Gastroesophageal sphincter (tissue), 3 donors: ENCODE results near the gene EXOC4.

Experiments used
- EP300 ChIP-seq: sonication (generic); formaldehyde crosslinking; IDR thresholded peaks from one replicate; pipeline ENCODE4 v1.6.1; 2017; ENCODE audit warnings: antibody characterized with exemption, mild to moderate bottlenecking
- POLR2A ChIP-seq, 2 donors: fragments of 450-650 bp; IDR thresholded peaks; one replicate each; pipeline ENCODE4 v1.6.1; 2017; ENCODE audit warnings: antibody characterized with exemption in 2 of 2, mild to moderate bottlenecking in 2 of 2, moderate library complexity in 1 of 2
- TF ChIP-seq, protein P1 (sequence below), 4 experiments: fragments of 200-600 bp in 2 of 4; fragments of 450-650 bp in 2 of 4; sonication (generic) in 1 of 4; IDR thresholded peaks; one replicate each; pipeline ENCODE4 v1.5.1; 2017 to 2019; ENCODE audit warnings: antibody characterized with exemption in 4 of 4, mild to moderate bottlenecking in 2 of 4, moderate library complexity in 2 of 4

- TF ChIP-seq, protein P1, sequence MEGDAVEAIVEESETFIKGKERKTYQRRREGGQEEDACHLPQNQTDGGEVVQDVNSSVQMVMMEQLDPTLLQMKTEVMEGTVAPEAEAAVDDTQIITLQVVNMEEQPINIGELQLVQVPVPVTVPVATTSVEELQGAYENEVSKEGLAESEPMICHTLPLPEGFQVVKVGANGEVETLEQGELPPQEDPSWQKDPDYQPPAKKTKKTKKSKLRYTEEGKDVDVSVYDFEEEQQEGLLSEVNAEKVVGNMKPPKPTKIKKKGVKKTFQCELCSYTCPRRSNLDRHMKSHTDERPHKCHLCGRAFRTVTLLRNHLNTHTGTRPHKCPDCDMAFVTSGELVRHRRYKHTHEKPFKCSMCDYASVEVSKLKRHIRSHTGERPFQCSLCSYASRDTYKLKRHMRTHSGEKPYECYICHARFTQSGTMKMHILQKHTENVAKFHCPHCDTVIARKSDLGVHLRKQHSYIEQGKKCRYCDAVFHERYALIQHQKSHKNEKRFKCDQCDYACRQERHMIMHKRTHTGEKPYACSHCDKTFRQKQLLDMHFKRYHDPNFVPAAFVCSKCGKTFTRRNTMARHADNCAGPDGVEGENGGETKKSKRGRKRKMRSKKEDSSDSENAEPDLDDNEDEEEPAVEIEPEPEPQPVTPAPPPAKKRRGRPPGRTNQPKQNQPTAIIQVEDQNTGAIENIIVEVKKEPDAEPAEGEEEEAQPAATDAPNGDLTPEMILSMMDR (IDR thresholded peaks at IDR 0.05) = no peak
- no peak for TF ChIP-seq POLR2A (IDR thresholded peaks at IDR 0.05)
- TF ChIP-seq EP300 = no peak
These were observed 731.0 kb downstream of the EXOC4 start for GRCh38 chr7:133983685-133984419.
